Stimulated activated CD8-positive, alpha-beta memory T cell treated with anti-CD3 and anti-CD28 coated beads, Interleukin-12 subunit alpha, Interleukin-12 subunit beta, amount 100 ng/mL, for 4 hours (primary cell): ENCODE data around the gene DBF4B.
"Not testable (repeated sequence)": the region's sequence is repeated elsewhere in the genome, so short reads cannot be mapped to it uniquely, and the experiment has no call there.

Source experiments
- DNase-seq: peaks from one replicate; pipeline ENCODE4 v3.0.0-alpha.2; 2020; ENCODE audit warnings: low read depth

Gene DBF4B

DNA sequence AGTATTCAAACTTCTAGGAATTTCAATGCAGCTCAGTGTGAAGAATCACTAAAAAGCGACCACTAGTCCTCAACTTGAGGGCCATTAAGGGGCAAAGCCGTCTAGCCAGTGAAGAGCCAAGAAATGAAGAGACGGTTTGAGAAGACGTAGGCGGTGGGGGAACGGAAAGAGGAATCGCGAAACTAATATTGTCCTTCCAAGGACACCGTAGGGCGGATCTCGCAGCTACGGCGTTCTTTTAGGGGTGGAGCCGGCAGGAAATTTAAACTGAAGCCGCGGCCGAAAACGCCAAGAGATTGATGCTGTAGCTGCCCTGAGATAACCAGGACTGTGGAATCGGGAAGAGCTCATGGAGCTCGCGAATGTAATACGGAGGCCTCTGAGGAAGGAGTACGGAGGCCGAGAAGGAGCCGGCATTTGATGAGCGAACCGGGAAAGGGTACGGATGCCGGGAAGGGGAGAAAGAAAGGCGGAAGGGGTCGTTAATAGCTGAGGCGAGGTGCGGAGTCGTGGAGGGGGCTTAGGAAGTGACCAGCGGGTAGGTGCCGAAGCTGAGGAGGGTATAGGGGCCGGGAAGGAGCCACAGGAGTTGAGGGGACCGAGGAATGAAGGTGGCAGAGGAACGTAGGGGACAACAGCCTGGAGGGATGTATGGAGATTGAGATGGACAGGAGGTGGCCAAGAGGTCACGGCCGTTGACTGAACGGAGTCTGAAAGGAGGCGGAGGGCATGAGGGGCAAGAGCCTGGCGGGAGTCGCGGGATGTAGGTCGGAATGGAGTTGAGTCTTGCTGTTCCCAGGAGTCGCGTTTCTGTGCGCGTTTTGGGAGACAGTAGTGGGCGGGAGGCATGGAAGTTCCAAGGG, at the start of gene DBF4B:
DBF4B (plus strand) TSS at position 265 of the 863 bp plus-strand sequence; CDS start at position 421, 156 bp downstream.
- DNase-seq: peak; percentile 66

DNA sequence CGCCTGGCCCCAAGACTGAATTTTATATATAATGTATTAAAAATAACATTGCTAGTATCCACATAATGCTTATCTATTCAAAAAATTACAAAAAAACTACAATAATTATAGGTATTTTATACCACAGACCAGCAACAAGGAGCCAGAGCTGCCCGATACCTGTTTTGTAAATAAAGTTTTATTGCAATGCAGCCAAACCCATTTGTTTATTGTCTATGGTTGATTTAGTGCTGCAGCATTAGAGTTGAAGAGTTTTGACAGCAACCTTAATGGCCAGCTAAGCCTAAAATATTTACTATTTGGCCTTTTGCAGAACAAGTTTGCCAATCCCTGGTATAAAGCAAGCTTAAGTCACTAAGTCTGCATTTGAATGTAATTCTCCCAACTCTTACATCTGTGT, 46.6 kb upstream of the DBF4B start:
- DNase-seq: no peak

DNA sequence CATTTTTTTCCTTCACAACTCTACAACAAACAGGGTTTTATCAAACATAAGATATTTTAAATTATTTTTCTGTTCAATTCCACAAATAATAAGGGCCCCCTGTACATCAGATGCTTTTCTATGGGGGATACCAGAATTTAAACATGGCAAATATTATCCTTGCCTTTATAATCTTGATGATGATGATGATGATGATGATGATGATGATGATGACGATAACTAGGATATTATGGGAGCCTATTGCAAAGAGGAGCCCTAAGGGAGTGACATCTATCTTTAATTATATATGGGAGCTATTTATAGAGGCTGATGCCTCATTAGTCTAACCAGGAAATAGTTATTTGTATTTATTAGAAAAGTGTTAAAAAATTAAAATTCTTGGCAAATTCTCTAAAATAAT, 45.4 kb upstream of the DBF4B start:
- no peak for DNase-seq

DNA sequence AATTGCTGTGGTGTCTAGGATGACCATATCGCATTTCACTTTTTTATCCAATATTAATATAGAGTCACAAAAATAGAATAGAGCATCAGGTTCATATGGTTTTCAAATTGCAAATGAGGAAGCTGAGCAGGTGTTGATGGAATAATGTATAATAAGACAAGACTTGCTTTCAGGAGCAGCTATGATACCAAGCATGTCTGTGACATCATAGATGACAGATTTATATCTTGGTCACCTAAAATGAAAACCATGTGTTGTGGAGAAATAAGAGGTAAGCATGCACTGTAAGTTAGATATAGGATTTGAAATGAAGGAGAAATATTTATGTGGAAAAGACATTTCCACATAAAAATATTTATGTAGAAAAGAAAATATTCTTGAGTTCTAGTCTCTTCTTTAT, 43.6 kb upstream of the DBF4B start:
- no peak for DNase-seq

DNA sequence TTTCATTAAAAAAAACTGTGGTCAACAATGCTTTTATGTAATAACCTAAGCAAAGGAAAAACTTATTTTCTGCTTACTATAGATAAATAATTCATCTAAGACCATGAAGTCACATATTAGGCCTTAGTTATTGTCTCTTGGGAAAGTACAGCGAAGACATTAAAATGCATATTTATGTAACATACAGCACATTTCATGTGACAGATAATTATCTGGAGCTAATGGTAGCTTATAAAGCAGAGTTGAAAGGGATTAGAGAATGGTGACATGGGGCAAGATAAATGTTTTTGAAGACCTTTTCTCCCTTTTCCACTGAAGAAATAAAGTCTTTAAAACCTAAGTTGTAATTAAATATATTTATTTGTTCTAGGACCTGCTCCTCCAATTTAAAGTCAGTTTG, 42.5 kb upstream of the DBF4B start:
- DNase-seq: no peak

DNA sequence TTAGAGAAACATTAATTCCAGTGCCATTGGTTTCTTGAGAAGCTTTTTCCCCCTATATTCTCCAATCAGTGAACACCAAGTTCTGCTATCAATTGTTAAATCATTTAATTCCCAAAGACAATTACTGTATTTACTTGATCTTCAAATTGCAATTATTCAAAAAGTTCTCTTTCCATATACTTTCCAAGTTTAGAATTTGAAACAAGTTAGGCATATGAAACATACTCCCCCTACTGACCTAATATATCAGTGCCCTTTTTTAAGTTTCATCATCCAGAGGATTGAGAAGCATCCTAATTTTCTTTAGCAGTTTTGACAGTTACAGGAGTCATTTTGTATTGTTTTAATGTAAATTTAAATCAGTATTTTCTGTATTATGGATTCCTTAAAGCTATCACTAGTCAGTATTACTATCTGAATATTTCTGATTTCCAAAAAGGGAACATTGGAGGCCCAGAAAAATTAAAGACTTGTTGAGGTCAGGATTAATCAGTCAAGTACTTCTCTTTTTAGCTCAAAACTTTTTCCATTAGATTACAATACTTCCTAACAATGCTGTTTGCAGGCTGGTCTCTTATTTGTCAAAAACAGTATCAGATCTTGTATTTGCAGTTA, 35.9 kb upstream of the DBF4B start:
- DNase-seq: no peak

GRCh38 chr17:44673893-44674292, 34.6 kb upstream of the DBF4B start:
- DNase-seq: no peak

DNA sequence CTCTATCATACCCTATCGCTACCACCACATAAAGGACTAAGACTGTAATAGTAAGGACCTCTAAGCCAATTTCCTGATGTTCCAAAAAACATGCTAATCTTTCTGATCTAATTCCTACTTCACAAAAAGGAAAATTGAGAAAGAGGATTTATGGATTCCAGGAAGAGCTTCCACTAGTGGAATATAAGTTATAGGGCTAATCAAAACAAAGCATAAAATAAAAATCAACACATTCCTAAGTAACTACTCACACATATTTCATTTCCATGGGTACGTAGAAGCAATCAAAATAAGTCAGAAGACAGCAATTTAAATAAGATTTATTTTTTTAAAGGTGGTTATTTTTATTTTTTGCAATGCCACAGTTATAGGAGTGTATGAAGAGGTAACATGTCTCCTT, 31.3 kb upstream of the DBF4B start:
- DNase-seq: no peak

GRCh38 chr17:44683303-44683702, 25.2 kb upstream of the DBF4B start:
- not testable (repeated sequence) for DNase-seq

DNA sequence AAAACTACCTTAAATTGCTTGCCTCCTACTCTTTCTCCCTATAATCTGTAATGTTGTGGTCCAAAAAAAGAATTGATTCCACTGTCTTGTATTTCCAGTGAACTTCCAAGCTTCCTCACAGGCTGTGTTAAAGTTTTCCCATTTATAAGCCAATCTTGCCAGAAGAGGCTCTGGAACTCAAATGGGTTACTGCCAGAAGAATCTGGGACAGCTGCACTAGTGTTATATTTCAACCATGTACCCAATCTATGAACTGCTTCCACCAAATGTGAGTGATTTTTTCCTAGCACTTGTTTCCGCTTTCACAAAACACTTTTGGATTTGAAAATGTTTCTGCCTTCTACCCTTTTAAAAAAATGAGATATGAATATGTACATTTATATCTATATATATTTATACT, 20.7 kb upstream of the DBF4B start:
- DNase-seq: no peak

DNA sequence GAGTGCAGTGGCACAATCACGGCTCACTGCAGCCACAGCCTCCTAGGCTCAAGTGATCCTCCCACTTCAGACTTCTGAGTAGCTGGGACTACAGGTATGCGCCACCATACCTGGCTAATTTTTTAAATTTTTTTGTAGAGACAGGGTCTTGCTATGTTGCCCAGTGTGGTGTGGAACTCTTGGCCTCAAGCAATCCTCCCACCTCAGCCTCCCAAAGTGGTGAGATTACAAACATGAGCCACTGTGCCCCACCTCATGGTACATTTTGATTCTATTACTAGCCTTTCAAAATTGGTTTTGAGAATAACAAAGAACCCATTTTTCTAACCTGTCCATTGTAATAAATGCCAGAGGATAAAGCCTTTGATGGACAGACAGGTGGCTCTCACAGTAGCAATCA, 20.3 kb upstream of the DBF4B start:
- no peak for DNase-seq

DNA sequence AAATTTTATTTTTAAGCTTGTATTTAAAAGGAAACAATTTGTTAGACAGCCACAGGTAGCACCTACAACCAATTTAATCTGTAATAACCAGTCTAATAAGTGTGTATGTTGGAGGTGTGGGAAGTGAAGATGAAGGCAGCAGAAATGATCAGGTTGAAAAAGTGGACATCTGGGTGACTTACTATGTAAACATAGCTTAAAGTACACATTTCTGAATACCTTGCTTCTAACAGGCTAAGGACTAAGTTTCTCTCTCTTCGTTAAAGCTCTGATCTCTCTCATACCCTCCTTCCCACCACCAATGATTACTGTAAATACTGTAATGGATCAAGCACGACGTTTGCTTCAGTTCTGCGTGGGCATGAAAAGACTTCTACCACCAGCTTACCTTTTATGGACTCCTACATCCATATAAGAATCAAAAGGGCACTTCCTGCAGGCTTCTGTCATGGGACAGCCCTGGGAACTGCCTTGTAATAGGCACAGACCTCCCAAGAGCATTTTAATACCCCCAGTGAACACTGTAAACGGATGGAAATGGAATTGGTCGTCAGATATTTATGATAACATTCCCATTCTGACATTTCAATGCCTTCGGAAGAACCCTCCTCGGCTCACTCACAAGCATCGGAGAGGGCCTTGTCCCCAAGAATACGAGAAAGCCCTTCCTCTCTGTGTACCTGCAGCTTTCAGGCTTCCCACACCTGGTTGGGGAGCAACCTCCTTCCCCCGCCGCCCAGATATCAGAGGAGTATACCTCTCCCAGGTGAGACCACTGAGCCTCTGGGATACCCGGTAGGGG, 19.6 kb upstream of the DBF4B start:
- DNase-seq: no peak

- peak; percentile 84 for DNase-seq
Observed at GRCh38 chr17:44689477-44690217, 18.8 kb upstream of the DBF4B start, which contains the start of gene CCDC43. TSS of gene CCDC43 (minus strand) at chr17:44689776. CDS start at chr17:44689753, 23 bp downstream.

GRCh38 chr17:44690746-44691306, 17.6 kb upstream of the DBF4B start:
- not testable (repeated sequence) for DNase-seq

DNA sequence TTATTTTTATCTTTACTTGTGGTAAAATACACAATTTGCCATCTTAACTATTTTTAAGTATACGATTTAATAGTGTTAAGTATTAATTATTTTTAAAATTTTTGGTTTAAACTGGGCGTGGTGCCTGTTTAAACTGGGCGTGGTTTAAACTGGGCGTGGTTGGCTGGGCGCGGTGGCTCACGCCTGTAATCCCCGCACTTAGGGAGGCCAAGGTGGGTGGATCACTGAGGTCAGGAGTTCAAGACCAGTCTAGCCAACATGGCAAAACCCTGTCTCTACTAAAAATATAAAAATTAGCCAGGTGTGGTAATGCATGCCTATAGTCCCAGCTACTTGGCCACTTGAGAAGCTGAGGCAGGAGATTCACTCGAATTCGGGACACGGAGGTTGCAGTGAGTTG, 14.9 kb upstream of the DBF4B start:
- no peak for DNase-seq

- not testable (repeated sequence) for DNase-seq
Observed at GRCh38 chr17:44700288-44700687, 8.2 kb upstream of the DBF4B start.

DNA sequence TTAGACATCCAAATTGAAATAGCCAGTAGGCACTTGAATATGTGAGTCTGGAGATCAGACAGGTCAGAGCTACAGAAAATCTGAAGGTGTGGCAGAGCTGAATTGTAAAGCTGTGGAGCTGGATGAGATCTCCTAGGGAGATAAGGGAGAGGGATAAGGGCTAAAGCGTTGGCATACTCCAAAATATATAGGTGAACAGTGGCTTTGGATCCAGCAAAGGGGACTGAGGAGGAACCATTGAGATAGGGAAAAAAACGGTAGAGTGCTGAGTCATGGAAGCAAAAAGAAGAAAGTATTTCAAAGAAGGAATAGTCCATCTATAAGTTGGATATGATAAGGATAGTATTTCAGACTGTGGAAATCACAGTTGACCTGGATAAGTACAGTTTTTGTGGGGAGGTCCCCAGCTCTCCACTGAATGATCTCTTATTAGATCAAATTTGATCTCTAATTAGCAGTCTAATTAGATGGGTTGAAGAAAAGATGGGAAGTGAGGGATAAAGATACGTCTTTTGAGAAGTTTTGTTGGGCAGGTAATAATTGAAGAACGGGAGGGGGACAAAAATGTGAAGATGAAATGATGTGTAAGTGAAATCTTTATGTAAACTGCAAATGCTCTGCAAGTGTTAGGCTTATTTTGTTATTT, 587 bp upstream of the DBF4B start:
- DNase-seq: no peak

DNA sequence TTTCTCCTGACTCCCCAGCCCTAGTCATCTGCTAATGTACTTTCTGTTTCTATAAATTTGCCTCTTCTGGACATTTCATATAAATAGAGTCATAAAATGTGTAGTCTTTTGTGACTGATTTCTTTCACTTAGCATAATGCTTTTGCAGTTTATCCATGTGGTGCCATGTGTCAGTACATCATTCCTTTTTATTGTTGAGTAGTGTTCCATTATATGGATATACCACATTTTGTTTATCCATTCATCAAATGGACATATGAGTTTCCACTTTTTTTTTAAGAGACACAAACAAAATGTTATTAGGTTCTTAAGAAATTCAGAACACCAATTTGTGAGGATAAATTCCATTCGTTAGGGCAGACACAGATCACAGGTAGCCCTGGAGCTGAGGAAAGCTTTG, 11.0 kb downstream of the DBF4B start:
- DNase-seq: no peak

- no peak for DNase-seq
Observed at GRCh38 chr17:44722254-44722653, 13.8 kb downstream of the DBF4B start.

DNA sequence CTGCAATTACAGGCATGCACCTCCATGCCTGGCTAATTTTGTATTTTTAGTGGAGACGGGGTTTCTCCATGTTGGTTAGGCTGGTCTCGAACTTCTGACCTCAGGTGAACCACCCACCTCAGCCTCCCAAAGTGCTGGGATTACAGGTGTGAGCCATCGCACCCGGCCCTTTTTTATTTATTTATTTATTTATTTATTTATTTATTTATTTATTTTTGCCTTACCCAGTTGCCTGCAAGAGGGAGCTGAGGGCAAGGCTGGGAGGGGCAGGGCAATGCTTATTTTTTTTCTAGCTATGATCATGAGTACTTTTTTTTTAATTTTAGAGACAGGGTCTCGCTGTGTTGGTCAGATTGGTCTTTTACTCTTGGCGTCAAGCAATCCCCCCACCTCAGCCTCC, 17.7 kb downstream of the DBF4B start:
- not testable (repeated sequence) for DNase-seq

- DNase-seq: no peak
Observed at GRCh38 chr17:44733753-44734152, 25.3 kb downstream of the DBF4B start.
